Panc1 (cell line): Measurements from ENCODE around the gene SLIT1. TPM values are rescaled to one million over a fixed set of nuclear protein-coding genes. Genes with fewer than 3 reads are reported as not detected.

ENCODE experiments used
- ATAC-seq: fragments of 200-7000 bp; cut with Tn5 transposase; 2 replicates; pipeline ENCODE4 v1.9.1; 2020; ENCODE audit warnings: mild to moderate bottlenecking, moderate library complexity
- BruUV-seq: library from RNA; stranded (reverse); fragments of 400-500 nt; replicated peaks from 2 replicates; lab custom pipeline; 2021; lab: Mats Ljungman, UMichigan
- CTCF ChIA-PET: fragments of 300-600 bp; sonication (Branson Sonifier 250); formaldehyde crosslinking; loops from one replicate; lab custom pipeline; 2022; ENCODE audit warnings: antibody characterized with exemption; lab: Charles Lee
- POLR2A ChIA-PET: fragments of 300-600 bp; sonication (Branson Sonifier 250); formaldehyde crosslinking; loops from one replicate; lab custom pipeline; 2022; ENCODE audit warnings: antibody characterized with exemption; lab: Charles Lee
- DNase-seq: peaks from one replicate; pipeline ENCODE4 v3.0.0-alpha.2; 2010; ENCODE audit warnings: low read depth, low spot score
- H3K27ac ChIP-seq: 2 replicates; pipeline ENCODE4 v1.5.1; 2011; ENCODE audit warnings: mild to moderate bottlenecking, low read length, inconsistent platforms
- H3K27me3 ChIP-seq: fragments of 200-500 bp; sonication (Bioruptor generic); 2 replicates; pipeline ENCODE4 v1.6.0; 2014; ENCODE audit warnings: low read length, inconsistent platforms; ENCODE audit not compliant: control insufficient read depth, insufficient read depth
- H3K36me3 ChIP-seq: fragments of 200-500 bp; sonication (Bioruptor generic); 2 replicates; pipeline ENCODE4 v1.5.1; 2014; ENCODE audit warnings: inconsistent platforms, mild to moderate bottlenecking, low read length, moderate library complexity; ENCODE audit not compliant: control insufficient read depth, insufficient read depth
- H3K4me1 ChIP-seq: 2 replicates; pipeline ENCODE4 v1.5.1; 2011; ENCODE audit warnings: inconsistent platforms, mild to moderate bottlenecking, low read length, moderate library complexity; ENCODE audit not compliant: control insufficient read depth, insufficient read depth
- H3K4me3 ChIP-seq, 2 experiments: 2 replicates each; pipeline ENCODE4 v1.5.1; 2011 to 2012; ENCODE audit warnings: low read depth in 2 of 2, low read length in 2 of 2, mild to moderate bottlenecking in 2 of 2, inconsistent platforms in 1 of 2, moderate library complexity in 1 of 2
- H3K9me3 ChIP-seq: fragments of 200-500 bp; sonication (Bioruptor generic); 2 replicates; pipeline ENCODE4 v1.5.1; 2014; ENCODE audit warnings: low read depth, mild to moderate bottlenecking, inconsistent platforms, low read length, moderate library complexity; ENCODE audit not compliant: control insufficient read depth, insufficient read depth
- POLR2AphosphoS5 ChIP-seq: IDR thresholded peaks from 2 replicates; pipeline ENCODE4 v1.6.1; 2012; ENCODE audit warnings: mild to moderate bottlenecking, low read depth, low read length, moderate library complexity
- SIN3A ChIP-seq: IDR thresholded peaks from 2 replicates; pipeline ENCODE4 v1.6.1; 2012; ENCODE audit warnings: low read depth, mild to moderate bottlenecking, low read length, moderate library complexity, borderline replicate concordance; ENCODE audit not compliant: insufficient read depth
- TCF7L2 ChIP-seq: IDR thresholded peaks from 2 replicates; pipeline ENCODE4 v1.6.1; 2011; ENCODE audit warnings: mild to moderate bottlenecking, low read depth, low read length, inconsistent platforms
- in situ Hi-C: cut with HindIII; loops from 2 replicates; pipeline ENCODE4 v1.10.0; 2016; ENCODE audit warnings: low sequenced_read_pairs, low pct_unique_long_range_greater_than_20kb
- intact Hi-C: fragments of 100-400 bp; cut with micrococcal nuclease; formaldehyde crosslinking; loops from one replicate; pipeline ENCODE4 v1.10.0; 2022; ENCODE audit not compliant: unreplicated experiment
- total RNA-seq: library from RNA; stranded (reverse); gene quantifications from one replicate; pipeline ENCODE4 v1.2.1, GENCODE V29; 2021; ENCODE audit not compliant: unreplicated experiment
- TF ChIP-seq, protein P1 (sequence below): fragments of 450-650 bp; IDR thresholded peaks from 2 replicates; pipeline ENCODE4 v1.5.1; 2017; ENCODE audit warnings: mild to moderate bottlenecking
- TF ChIP-seq, protein P2 (sequence below), 2 experiments: IDR thresholded peaks; 2 replicates each; pipeline ENCODE4 v1.6.1; 2011 to 2012; ENCODE audit warnings: low read depth in 2 of 2, control low read depth in 1 of 2, low read length in 1 of 2, mild to moderate bottlenecking in 1 of 2, moderate library complexity in 1 of 2; ENCODE audit not compliant: insufficient read depth in 1 of 2

The SLIT1 gene
- total RNA-seq, 1 experiment from 2014 or later = 2.6 TPM

DNA sequence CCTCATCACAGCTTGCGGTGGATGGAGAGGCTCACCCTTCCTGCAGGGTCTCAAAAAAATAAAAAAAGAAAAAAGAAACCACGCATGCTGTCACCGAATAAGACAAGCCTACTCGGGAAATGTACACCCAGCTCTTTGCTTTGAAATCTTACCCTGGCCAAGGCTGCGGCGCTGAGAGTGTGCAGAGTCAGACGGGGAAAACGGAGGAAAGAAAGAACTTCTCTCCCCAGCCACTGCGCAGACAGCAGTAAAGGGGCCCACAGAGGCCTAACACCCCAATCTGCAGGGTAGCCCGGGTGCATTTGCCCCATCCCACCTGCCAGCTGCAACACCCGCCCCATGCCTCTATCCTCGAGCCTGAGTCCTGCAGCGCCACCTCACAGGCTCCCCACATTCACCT, 14.8 kb downstream of the SLIT1 start:
- no peak overlapping the region for H3K4me3 ChIP-seq
- ChIA-PET CTCF (no interaction called here), POLR2A (no interaction called here)
- no peak overlapping the region for H3K27ac ChIP-seq
- H3K9me3 ChIP-seq = no peaks in the 10 kb centered on the region
- no peak for DNase-seq
- no peaks in the 10 kb centered on the region for H3K36me3 ChIP-seq
- H3K4me1 ChIP-seq = no peaks in the 10 kb centered on the region
- no peaks in the 10 kb centered on the region; the same call in 1 of the 2 replicates for H3K27me3 ChIP-seq
- intact Hi-C loops (no loop called here), in situ Hi-C loops (no loop called here)
- no TSS peak for BruUV-seq
- TF ChIP-seq, protein P1, sequence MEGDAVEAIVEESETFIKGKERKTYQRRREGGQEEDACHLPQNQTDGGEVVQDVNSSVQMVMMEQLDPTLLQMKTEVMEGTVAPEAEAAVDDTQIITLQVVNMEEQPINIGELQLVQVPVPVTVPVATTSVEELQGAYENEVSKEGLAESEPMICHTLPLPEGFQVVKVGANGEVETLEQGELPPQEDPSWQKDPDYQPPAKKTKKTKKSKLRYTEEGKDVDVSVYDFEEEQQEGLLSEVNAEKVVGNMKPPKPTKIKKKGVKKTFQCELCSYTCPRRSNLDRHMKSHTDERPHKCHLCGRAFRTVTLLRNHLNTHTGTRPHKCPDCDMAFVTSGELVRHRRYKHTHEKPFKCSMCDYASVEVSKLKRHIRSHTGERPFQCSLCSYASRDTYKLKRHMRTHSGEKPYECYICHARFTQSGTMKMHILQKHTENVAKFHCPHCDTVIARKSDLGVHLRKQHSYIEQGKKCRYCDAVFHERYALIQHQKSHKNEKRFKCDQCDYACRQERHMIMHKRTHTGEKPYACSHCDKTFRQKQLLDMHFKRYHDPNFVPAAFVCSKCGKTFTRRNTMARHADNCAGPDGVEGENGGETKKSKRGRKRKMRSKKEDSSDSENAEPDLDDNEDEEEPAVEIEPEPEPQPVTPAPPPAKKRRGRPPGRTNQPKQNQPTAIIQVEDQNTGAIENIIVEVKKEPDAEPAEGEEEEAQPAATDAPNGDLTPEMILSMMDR = no peak
- TF ChIP-seq, protein P2, sequence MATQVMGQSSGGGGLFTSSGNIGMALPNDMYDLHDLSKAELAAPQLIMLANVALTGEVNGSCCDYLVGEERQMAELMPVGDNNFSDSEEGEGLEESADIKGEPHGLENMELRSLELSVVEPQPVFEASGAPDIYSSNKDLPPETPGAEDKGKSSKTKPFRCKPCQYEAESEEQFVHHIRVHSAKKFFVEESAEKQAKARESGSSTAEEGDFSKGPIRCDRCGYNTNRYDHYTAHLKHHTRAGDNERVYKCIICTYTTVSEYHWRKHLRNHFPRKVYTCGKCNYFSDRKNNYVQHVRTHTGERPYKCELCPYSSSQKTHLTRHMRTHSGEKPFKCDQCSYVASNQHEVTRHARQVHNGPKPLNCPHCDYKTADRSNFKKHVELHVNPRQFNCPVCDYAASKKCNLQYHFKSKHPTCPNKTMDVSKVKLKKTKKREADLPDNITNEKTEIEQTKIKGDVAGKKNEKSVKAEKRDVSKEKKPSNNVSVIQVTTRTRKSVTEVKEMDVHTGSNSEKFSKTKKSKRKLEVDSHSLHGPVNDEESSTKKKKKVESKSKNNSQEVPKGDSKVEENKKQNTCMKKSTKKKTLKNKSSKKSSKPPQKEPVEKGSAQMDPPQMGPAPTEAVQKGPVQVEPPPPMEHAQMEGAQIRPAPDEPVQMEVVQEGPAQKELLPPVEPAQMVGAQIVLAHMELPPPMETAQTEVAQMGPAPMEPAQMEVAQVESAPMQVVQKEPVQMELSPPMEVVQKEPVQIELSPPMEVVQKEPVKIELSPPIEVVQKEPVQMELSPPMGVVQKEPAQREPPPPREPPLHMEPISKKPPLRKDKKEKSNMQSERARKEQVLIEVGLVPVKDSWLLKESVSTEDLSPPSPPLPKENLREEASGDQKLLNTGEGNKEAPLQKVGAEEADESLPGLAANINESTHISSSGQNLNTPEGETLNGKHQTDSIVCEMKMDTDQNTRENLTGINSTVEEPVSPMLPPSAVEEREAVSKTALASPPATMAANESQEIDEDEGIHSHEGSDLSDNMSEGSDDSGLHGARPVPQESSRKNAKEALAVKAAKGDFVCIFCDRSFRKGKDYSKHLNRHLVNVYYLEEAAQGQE (IDR thresholded peaks at IDR 0.05; ENCODE audit: insufficient read depth in 1 of 2, low read depth in 2 of 2, low read length in 1 of 2) = no peak
- TF ChIP-seq POLR2AphosphoS5 = no peak
- TF ChIP-seq TCF7L2 = no peak
- ATAC-seq = no peak

DNA sequence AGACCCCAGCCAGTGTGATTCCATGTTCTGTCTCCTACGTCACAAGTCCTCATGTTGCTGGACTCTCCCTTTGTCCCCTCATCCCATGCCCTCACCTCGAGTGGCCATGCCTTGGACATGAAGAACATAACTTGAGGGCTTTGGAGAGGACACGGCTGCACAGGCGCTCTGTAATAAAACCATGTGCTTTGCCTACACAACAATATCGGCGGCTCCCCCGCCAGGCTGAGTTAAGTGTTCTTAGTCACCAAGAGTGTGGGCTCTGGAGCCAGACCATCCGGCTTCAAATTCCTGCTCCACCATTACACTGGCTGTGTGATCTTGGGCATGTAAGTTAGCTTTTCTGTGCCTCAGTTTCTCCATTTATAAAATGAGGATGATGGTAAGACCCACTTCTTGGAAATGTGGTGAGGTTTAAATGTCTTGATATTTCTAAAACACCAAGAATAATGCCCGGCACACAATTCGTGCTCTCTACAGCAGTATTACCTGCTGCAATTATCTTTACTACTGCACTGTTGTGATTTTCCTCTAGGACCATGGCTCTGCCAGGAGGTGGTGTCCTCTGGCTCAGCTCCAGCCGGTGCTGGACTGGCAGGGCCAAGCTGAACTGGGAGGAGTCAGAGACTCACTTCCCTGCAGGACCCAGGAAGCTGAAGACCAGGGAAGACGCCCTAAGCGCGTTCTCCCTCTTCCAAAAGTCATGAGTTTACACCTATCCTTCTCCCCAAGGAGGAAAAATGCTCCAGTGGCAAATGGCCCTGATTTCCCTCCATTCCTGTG, 15.7 kb downstream of the SLIT1 start:
- CTCF ChIA-PET = no interaction called here
- intact Hi-C loops = loop anchor here (1.0 kb wide), 1 partner anchor 21 kb away; no protein-coding TSS in a partner anchor
- H3K27ac ChIP-seq = no peak overlapping the region
- in situ Hi-C loops = no loop called here
- H3K27me3 ChIP-seq = no peaks in the 10 kb centered on the region; the same call in 1 of the 2 replicates
- DNase-seq = no peak
- BruUV-seq = no TSS peak
- POLR2A ChIA-PET = no interaction called here
- H3K36me3 ChIP-seq = no peaks in the 10 kb centered on the region
- peak; percentile 58 for ATAC-seq
- H3K4me3 ChIP-seq = no peak overlapping the region
- TF ChIP-seq, protein P1 = no peak
- TF ChIP-seq, protein P2 (IDR thresholded peaks at IDR 0.05; ENCODE audit: insufficient read depth in 1 of 2, low read depth in 2 of 2, low read length in 1 of 2) = no peak
- TF ChIP-seq SIN3A = no peak
- TF ChIP-seq TCF7L2 = no peak
- H3K4me1 ChIP-seq = no peaks in the 10 kb centered on the region
- H3K9me3 ChIP-seq = no peaks in the 10 kb centered on the region
